GM04503 (cell line): ENCODE results near the gene S100PBP.
"Not testable (repeated sequence)": the region's sequence is repeated elsewhere in the genome, so short reads cannot be mapped to it uniquely, and the experiment has no call there.

ENCODE experiments used
- DNase-seq: peaks from one replicate; pipeline ENCODE4 v3.0.0-alpha.2; 2012; ENCODE audit warnings: low read depth

Gene S100PBP

DNA sequence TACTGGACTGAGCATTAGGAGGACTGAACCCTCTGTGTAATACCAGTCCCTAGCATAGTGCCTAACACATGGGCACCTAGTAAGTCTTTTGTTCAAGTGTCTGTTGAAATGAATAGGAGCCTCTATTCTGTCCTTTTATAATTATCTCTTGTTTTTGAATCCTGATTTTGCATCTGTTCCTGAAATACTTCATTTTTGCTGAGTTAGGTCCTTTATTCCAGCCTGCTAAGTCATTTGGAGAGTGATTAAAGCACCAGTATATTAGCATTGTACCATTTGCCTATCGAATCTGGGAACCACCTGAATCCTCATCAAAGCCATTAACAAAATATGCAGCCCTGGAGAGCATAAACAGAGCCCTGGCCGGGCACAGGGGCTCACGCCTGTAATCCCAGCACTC is 32.6 kb upstream of the S100PBP start:
- no peak for DNase-seq

DNA sequence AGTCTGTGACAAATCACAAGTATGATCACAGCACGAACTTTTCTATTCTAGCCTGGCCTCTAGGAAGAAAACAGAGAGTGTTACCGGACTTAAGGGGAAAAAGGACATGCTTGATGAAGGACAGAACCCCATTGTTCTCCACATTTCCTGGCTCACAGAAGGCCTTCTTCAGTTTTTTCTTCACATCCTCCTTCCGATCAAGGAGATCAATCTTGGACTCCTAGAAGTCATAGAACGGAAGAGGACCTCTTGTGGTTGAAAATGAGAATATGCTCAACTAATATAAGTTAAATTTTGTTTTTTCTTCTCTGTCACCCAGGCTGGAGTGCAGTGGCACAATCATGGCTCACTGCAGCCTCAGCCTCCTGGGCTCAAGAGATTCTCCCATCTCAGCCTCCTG is 30.6 kb upstream of the S100PBP start:
- DNase-seq: no peak

DNA sequence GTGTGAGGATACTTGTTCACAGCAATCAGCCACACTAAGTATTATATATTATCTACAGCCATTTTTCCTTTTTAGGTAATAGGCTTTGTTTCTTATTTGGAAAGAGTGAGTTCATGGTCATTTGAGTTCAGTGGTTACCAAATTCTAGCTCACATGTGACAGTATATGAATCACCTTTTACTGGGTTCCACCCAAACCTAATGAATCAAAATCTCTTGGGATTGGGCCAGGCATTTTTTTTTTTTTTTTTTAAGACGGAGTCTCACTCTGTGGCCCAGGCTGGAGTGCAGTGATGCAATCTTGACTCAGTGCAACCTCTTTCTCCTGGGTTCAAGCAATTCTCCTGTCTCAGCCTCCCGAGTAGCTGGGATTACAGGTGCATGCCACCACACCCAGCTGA is 28.1 kb upstream of the S100PBP start:
- peak; percentile 70 for DNase-seq

DNA sequence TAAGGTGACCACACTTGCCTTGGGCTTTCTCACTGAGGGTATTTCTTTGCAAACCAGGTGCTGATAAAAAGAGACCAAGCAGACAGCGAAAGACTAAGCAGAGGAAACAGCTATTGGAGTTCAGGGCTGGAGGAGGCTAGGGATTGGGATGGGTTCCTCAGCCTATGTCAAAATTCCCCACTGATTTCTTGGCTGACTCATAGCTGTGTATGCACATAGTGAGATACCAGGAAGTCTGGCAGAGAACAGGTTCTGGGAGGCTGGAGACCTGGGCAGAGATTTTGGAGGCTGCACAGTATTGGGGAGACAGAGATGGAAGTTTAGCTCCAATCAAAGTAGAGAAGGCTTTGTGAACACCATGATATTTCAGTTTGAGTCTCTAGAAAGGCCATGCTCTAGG is 25.6 kb upstream of the S100PBP start:
- no peak for DNase-seq

DNA sequence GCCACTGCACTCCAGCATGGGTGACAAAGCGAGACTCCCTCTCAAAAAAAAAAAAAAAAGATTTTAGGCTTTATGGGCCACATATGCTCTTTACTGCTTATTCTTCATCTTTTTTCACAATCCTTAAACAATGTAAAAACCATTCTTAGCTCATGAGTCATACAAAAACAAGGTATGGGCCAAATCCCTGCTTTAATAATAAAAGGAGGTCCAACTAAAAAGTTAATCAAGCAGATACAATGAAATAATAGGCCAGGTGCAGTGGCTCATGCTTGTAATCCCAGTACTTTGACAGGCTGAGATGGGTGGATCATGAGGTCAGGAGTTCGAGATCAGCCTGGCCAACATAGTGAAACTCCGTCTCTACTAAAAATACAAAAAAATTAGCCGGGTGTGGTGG is 21.7 kb upstream of the S100PBP start:
- DNase-seq: not testable (repeated sequence)

DNA sequence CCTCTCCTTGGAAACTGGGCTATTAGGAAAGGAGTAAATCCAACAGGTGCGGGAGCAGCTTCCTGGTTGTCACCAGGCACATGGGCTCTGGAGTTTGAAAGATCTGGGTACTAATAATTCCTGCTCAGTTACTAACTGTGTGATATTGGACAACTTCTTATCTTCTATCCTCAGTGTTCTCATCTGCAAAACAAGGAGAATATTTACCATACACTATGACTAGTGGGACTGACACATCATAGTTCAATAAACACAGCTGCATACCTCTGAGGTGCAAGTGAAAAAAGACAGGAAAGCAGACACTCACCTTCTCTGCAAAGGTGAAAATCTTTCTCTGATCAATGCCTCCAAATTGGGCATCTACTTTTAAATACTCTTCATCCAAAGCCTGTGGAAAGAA is 20.0 kb upstream of the S100PBP start:
- DNase-seq: no peak

DNA sequence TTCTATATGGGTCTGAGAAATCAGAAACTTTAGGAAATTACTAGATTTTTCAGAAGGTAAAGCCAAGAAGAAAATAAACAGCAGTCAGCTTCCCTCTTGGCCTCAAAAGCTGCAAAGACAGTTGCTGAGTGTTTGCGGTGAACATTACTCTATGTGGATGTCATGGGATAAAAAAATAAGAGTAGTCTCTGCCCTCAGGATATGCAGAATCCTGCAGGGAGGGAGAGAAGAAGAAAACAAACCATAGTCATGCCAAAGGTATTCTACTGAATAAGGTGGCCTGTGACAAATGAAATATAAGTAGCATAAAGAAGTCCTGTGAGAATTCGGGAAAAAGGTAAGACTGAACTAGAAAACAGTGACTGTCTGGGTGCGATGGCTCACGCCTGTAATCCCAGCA is 19.3 kb upstream of the S100PBP start:
- no peak for DNase-seq

DNA sequence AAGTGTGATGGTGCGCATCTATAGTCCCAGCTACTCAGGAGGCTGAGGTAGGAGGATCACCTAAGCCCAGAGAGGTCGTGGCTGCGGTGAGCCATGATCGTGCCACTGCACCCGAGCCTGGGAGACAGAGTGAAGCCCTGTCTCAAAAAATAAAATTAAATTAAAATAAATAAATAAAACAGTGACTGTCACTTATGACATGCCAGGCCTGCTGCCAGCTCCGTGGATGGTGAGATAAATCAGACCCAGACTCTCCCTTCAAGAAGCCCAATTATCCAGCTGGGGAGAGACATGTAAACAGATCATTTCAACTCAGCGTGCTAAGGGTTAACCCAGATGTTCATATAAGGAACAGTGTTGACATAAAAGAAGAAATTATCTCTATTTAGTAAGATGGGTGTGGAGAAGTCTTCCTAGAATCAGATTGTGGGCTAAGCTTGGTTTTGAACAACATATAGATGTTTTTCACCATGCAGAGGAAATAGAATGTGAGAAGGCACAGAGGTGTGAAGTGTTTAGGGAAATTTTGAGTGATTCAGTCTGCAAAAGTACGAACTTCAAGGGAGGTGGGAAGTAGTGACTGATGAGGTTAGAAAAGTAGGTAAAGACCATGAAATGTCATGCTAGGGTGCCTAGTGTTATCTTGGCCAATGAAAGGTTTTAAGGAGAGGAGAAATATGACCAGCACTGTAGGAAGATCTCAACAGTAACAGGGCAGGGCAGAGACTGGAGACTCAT is 18.6 kb upstream of the S100PBP start:
- no peak for DNase-seq

DNA sequence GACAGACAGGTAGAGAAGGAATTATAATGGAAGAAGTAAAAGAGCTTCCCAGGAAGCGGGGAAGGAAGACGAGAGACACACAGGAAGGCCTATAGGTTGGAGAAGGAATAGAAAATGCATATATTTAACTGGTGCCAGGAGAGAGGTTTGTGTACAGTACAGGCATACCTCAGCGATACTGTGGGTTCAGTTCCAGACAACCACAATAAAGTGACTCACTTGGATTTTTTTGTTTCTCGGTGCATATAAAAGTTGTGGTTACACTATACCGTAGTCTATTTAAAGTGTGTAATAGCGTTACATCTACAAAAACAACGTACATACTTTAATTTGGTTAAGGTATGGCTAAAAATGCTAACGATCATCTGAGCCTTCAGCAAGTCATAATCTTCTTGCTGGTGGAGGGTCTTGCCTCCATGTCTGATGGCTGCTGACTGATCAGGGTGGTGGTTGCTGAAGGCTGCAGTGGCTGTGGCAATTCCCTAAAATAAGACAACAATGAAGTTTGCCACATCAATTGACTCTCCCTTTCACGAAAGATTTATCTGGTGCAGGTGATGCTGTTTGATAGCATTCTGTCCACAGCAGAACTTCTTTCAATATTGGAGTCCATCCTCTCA is 16.2 kb upstream of the S100PBP start:
- no peak for DNase-seq

DNA sequence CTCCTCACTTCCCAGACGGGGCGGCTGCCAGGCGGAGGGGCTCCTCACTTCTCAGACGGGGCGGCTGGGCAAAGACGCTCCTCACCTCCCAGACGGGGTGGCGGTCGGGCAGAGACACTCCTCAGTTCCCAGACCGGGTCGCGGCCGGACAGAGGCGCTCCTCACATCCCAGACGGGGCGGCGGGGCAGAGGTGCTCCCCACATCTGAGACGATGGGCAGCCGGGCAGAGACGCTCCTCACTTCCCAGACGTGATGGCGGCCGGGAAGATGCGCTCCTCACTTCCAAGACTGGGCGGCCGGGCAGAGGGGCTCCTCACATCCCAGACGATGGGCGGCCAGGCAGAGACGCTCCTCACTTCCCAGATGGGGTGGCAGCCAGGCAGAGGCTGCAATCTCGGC is 13.0 kb upstream of the S100PBP start:
- DNase-seq: not testable (repeated sequence)

DNA sequence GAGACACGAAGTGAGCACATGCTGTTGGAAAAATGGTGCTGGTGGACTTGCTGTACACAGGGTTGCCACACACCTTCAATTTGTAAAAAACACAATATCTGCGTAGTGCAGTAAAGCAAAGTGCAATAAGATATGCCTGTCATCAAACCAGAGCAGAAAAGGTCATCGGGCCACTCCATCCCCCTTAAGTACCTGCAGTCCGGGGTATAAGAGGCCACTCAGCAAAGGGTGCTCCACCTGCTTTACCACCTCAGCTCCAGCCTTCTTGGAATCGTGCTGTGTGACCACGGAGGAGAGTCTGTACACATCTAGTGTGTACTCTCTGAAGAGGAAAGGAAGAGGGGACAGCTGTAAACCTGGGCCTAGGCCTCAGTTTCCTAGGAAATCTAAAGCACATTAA is 11.2 kb upstream of the S100PBP start:
- no peak for DNase-seq

DNA sequence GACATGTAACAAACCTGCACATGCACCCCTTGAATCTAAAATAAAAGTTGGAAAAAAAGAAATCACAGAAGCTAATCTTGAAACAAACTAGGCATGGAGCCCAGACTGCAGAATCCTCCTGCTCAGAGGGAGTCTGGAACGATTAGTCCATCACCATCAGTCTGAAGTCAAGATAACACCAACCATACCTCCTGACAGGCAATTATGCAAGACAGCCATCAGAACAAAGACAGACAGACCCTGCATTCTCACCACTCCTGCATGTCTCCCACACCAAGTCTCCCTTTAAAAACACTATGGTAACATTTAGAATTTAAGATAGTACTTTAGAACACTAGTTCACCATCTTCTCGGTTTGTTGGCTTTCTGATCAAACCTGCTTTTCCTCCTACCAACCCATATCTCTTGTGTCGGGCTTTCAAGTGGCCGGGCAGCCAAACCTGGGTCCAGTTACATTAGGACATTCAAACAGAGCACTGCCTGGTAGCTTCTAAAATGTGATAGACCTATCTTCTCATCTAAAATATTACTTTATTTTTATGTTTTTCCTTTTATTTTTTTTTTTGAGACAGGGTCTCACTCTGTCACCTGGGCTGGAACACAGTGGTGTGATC is 10.4 kb upstream of the S100PBP start:
- DNase-seq: no peak

DNA sequence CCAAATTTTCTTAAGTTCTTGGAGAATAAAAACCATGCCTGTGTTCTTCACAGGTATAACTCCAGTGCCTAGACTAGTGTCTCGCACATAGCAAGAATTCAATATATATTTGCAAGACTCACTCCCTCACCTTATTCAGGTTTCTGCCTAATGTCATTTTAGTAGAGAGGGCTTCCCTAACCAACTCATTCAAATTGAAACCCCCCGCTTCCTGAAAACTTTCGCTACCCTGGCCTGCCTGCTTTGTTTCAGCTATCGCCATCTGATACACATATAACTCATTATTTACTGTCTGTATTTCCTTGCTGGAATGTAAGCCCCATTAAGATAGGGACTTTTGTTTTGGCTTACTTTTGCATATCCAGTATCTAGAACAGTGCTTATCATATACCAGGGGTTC is 8.9 kb upstream of the S100PBP start:
- DNase-seq: no peak

DNA sequence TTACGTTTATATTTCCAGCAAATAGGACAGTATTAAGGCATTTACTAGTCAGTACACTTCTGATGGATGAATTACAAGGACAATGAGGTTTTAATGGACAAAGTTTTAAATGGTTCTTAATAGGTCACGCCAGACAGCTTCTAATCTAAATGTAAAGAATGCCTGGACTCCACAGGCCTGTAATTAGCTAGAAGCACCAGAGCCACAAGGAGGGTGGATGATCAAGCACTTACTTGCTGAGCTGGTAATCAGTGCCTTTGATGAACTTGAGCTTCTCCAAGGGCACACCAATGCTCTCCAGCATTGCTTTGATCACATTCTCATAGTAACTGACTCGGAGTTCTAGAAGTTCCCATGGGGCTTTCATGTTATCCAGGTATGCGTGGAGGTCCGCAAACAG is 7.1 kb upstream of the S100PBP start:
- DNase-seq: no peak

DNA sequence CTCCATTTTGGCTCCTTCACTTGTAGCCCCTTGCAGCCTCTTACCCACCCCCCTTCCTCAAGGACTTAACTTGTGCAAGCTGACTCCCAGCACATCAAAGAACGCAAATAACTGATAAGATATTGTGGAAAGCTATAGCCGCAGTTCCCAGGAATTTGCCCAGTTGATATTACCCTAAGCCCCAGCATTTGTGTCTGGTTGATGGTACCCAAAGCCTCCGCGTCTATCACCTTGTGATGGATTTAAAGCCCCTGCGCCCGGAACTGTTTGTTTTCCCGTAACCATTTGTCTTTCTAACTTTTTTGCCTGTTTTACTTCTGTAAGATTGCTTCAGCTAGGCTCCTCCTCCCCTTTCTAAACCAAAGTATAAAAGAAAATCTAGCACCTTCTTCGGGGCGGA is 6.2 kb upstream of the S100PBP start:
- DNase-seq: no peak

DNA sequence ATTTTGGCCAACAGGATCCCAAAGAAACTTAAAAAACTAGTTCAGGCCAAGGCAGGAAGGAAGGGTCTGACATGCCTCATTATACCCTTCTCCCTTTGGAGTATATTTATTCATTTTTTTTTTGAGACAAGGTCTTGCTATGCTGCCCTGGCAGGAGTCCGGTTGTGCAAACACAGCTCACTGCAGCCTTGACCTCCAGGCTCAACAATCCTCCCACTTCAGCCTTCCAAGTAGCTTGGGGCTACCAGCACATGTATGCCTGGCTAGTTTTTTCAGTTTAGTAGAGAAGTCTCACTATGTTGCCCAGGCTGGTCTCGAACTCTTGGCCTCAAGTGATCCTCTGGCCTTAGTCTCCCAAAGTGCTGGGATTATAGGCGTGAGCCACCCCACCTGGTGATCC is 5.5 kb upstream of the S100PBP start:
- no peak for DNase-seq

DNA sequence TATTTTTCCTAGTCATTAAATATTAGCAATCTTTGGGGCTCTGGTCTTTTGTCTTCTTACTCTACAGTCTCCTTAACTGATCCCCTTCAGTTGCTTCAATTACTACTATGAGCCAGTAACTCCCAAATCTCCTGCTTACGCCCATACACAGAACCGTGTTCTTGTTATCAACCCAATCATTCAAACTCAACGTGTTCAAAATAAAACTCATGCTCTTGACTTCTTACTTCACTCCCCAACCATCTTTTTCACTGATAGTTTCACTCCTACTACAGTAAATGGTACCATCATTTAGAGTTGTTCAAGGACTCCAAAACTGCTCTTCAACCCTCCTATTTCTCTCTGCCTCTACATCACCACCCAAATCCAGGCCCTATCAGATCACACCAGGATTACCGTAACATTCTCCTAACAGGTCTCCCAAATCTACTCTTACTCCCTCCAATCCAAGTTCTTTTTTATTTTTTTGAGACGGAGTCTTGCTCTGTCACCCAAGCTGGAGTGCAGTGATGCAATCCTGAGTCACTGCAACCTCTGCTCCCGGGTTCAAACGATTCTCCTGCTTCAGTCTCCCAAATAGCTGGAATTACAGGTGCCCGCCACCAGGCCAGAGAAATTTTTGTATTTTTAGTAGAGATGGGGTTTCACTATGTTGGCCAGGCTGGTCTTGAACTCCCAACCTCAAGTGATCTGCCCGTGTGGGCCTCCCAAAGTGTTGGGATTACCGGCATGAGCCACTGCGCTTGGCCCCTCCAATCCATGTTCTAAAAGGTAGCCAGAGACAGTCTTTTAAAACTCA is 3.3 kb upstream of the S100PBP start:
- DNase-seq: no peak

DNA sequence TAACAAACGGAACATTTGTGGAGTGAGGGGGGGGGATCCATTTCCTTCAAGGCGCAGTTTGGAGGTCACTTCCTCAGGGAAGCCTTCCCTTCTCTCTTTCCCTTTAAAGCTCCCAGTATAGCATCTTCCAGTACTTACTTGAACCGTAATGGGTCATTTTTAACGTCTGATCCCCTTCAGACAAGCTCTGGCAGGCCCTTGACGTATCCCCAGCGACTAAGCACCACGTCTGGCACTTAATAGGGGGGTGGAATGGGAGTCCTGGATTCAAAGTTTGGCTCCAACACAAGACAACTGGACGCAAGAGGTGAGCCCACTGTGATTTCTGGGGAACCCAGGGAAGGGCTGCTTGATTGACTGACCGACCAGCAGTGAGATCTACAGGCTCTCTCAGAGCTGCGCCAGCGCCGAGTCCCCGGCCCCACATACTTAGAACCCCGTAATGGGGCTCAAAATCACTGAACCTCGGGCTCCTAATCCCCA is 736 bp upstream of the S100PBP start:
- DNase-seq: no peak

DNA sequence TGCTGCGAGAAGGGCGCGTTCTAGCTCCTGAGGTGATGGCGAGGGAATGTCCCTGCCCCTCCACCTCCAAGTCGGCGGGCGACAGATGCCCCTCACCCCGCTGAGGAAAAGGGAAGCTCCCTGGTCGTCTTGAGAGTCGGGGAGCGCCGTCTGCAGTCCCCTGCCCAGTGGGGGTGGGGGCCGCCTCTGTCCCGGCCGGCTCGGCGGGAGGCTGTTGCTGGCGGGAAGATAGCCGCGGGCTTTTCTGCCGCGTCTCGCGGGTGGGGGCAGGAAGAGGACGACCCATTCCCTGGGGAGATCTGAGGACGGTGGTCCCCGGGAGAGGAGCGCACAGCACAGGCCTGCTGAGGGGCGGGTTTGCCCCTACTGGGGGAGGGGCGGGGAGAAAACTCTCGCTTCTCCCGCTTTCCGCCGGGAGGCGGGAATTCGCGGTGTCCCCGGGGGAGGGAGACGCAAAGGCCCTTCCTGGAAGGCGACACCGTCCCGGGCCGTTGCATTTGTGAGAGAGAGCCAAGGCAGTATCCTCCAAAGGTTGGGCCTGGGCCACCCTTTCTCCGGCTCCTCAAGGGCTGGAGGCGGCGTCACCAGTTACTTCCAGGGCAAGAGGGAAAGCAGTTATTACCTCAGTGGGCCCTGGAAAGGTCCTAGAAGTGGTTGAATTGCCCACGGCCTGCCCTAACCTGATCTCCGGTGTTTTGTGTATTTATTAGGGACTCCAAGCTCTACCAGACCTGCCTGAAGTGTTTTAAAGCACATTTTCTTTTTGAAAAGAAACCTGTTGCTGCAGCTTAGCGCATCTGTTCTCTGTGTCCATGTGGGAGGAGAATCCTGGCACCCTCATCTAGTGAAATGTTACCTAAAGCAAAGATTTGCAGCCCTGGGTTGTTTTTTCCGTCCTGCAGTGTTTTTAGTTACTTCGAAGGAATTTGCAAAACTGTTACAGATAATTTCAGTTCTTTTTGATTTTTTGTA is 648 bp downstream of the S100PBP start:
- no peak for DNase-seq

DNA sequence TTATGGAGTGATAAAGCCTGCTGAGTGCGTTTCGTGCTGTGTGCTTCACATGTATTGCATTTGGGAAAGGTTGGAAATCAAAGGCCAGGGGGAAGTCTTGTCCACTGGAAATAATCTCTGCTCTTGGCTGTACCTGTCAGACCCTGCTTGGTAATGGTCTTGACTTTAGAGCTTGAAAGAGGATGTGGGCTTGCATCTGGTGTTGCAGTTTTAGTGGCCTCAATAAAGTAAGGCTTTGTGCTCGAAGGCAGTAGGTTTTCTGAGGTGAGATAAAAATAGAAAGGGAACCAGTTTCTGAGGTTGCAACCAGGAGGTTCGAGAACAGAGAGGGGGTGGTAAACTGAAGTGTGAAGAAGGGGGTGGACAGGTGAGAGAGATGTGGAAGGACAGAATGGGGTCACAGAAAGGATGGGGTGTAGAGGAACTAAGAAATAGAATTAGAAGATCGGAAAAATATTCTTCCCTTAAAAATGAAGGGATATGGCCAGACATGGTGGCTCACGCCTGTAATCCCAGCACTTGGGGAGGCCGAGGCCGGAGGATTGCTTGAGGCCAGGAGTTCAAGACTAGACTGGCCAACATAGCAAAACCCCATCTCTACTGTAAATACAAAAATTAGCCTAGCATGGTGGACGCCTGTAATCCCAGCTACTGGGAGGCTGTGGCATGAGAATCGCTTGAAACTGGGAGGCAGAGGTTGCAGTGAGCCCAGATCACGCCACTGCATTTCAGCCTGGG is 1.5 kb downstream of the S100PBP start:
- no peak for DNase-seq

DNA sequence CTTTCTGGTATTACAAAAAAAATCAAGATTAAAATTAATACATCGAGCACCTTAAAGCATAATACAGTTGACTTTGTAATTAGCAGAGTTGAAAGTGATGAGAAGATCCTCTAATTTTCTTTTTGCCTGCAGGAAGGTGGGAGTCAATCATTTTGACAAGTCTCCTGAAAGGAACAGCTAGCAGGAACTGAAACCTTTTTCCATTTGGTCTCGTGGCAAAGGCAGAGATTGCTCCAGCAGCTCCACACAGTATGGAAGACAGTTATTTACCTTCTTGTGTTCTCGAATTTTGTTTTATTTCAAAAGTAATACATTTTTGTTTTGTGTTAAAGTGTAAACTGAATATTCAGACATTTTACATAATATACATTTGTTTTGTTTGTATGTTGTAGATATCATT is 7.7 kb downstream of the S100PBP start:
- no peak for DNase-seq
